ENCODE measurements around the gene SLC26A11. TPM values are rescaled to one million over a fixed set of nuclear protein-coding genes. Genes with fewer than 3 reads are reported as not detected.

SLC26A11 gene
- total RNA-seq, 1 experiment from 2014 or later, result 17.7 TPM

GRCh38 chr17:80216473-80217456, 3.5 kb upstream of the SLC26A11 start (continued):
- TF ChIP-seq POLR2AphosphoS5 (IDR thresholded peaks at IDR 0.05; ENCODE audit: low read depth, low read length) (no peak), SIN3A (IDR thresholded peaks at IDR 0.05; ENCODE audit: low read depth) (no peak), EGR1 (IDR thresholded peaks at IDR 0.05; ENCODE audit: low read depth) (no peak), ATF3 (IDR thresholded peaks at IDR 0.05) (no peak), SP1 (IDR thresholded peaks at IDR 0.05; ENCODE audit: low read depth) (no peak), CBX3 (IDR thresholded peaks at IDR 0.05; ENCODE audit: low read depth) (no peak), FOSL1 (IDR thresholded peaks at IDR 0.05; ENCODE audit: low read depth) (no peak), EZH2 (IDR thresholded peaks at IDR 0.05) (no peak), ELF1 (IDR thresholded peaks at IDR 0.05; ENCODE audit: borderline replicate concordance, low read depth) (no peak)

- H3K9me2 ChIP-seq (ENCODE audit: insufficient read depth), result no peaks in the 10 kb centered on the region
- intact Hi-C loops (cut with micrococcal nuclease), result no loop called here
- RAD21 ChIA-PET (ENCODE audit: low non-redundant PET in 1 of 2, low total read pairs in 2 of 2, uncharacterized antibody in 2 of 2, unreplicated experiment in 2 of 2), result no interaction called here
- ATAC-seq (no peak), DNase-seq (ENCODE audit: low read depth, low spot score) (no peak)
- H3K27ac ChIP-seq (ENCODE audit: low read depth, low read length), result no peak overlapping the region; the same call in 1 of the 2 replicates
- no peak overlapping the region for H3K9ac ChIP-seq (ENCODE audit: low read length)
- no peak overlapping the region for H2AFZ ChIP-seq (ENCODE audit: low read depth, low read length, poor library complexity, severe bottlenecking)
- no peak overlapping the region for H3K4me3 ChIP-seq (replicated peaks in 1 of 2; ENCODE audit: low read depth in 1 of 2, low read length in 2 of 2)
- peaks cover 8 to 15% of the 10 kb centered on the region in 2 experiments; a peak in 3 of 4 replicates for H3K4me1 ChIP-seq (ENCODE audit: control insufficient read depth in 1 of 2, insufficient read depth in 2 of 2, low read length in 2 of 2)
- peaks cover 3 to 16% of the 10 kb centered on the region in 2 experiments; a peak in 2 of 4 replicates for H3K36me3 ChIP-seq (ENCODE audit: control insufficient read depth in 1 of 2, insufficient read depth in 2 of 2, low read length in 2 of 2)
- H3K4me2 ChIP-seq (ENCODE audit: low read length), result no peak overlapping the region
- H3K27me3 ChIP-seq (ENCODE audit: insufficient read depth, low read length), result no peaks in the 10 kb centered on the region
- H3K9me3 ChIP-seq (ENCODE audit: control insufficient read depth in 1 of 2, insufficient read depth in 1 of 2, low read depth in 1 of 2, low read length in 2 of 2), result no peaks in the 10 kb centered on the region
- H3K79me2 ChIP-seq (ENCODE audit: insufficient read depth, low read length), result peaks cover 17% of the 10 kb centered on the region
- BruUV-seq (replicated peaks), result no TSS peak
- CTCF ChIA-PET, result no interaction called here
- POLR2A ChIA-PET, result no interaction called here
- H4K20me1 ChIP-seq (ENCODE audit: insufficient read depth), result no peaks in the 10 kb centered on the region
- TF ChIP-seq TCF7L2 (IDR thresholded peaks at IDR 0.05; ENCODE audit: borderline replicate concordance, extremely low read depth, insufficient read depth, insufficient read length) (no peak), REST (IDR thresholded peaks at IDR 0.05; ENCODE audit: low read depth) (no peak), YY1 (IDR thresholded peaks at IDR 0.05; ENCODE audit: extremely low read depth, insufficient replicate concordance, low read depth, low read length) (no peak), POLR2A (IDR thresholded peaks at IDR 0.05; ENCODE audit: borderline replicate concordance, extremely low read depth, insufficient read depth, insufficient read length) (no peak), JUND (IDR thresholded peaks at IDR 0.05) (no peak), POLR2AphosphoS5 (IDR thresholded peaks at IDR 0.05; ENCODE audit: low read depth, low read length) (no peak), EGR1 (IDR thresholded peaks at IDR 0.05; ENCODE audit: low read depth) (no peak), SRF (IDR thresholded peaks at IDR 0.05; ENCODE audit: low read depth) (no peak), ZBTB33 (IDR thresholded peaks at IDR 0.05; ENCODE audit: extremely low read depth, insufficient replicate concordance, low read length) (no peak), CBX3 (IDR thresholded peaks at IDR 0.05; ENCODE audit: low read depth) (no peak), CEBPB (IDR thresholded peaks at IDR 0.05; ENCODE audit: low read depth) (no peak)
Observed at GRCh38 chr17:80217703-80218362, 2.4 kb upstream of the SLC26A11 start.

Data from HCT116 (cell line).